Liver (tissue), 9 donors: Measurements from ENCODE around the gene RRP15. TPM values are rescaled to one million over a fixed set of nuclear protein-coding genes. Genes with fewer than 3 reads are reported as not detected.
"Not testable (repeated sequence)": the region's sequence is repeated elsewhere in the genome, so short reads cannot be mapped to it uniquely, and the experiment has no call there.

Experiments used
- DNase-seq: peaks from one replicate; pipeline ENCODE4 v3.0.0-alpha.2; 2017; ENCODE audit warnings: low spot score
- H3K27ac ChIP-seq, 2 donors: one replicate each; pipeline ENCODE4 v1.7.0; 2013; ENCODE audit warnings: inconsistent platforms in 2 of 2, low read length in 2 of 2, control low read depth in 1 of 2, low read depth in 1 of 2, mild to moderate bottlenecking in 1 of 2
- H3K27me3 ChIP-seq, 4 donors: one replicate each; pipeline versions ENCODE4 v1.6.1 to v1.7.0; 2013; ENCODE audit warnings: low read length in 3 of 4, inconsistent platforms in 1 of 4, mild to moderate bottlenecking in 1 of 4, moderate library complexity in 1 of 4; ENCODE audit not compliant: control insufficient read depth in 4 of 4, insufficient read depth in 4 of 4
- H3K36me3 ChIP-seq, 4 donors: one replicate each; pipeline versions ENCODE4 v1.6.1 to v1.7.0; 2013; ENCODE audit warnings: low read length in 3 of 4, mild to moderate bottlenecking in 3 of 4, low read depth in 1 of 4, moderate library complexity in 1 of 4; ENCODE audit not compliant: control insufficient read depth in 4 of 4, insufficient read depth in 3 of 4
- H3K4me1 ChIP-seq, 4 donors: one replicate each; pipeline versions ENCODE4 v1.6.1 to v1.7.0; 2013; ENCODE audit warnings: low read length in 3 of 4, mild to moderate bottlenecking in 3 of 4, moderate library complexity in 1 of 4; ENCODE audit not compliant: control insufficient read depth in 4 of 4, insufficient read depth in 4 of 4
- H3K4me3 ChIP-seq, 3 donors: one replicate each; pipeline versions ENCODE4 v1.6.1 to v1.7.0; 2013; ENCODE audit warnings: low read length in 3 of 3, control low read depth in 1 of 3, low read depth in 1 of 3, mild to moderate bottlenecking in 1 of 3
- H3K9ac ChIP-seq, 2 donors: one replicate each; pipeline ENCODE4 v1.7.0; 2013; ENCODE audit warnings: low read length in 2 of 2, mild to moderate bottlenecking in 2 of 2, moderate library complexity in 2 of 2, control low read depth in 1 of 2, low read depth in 1 of 2
- H3K9me3 ChIP-seq, 4 donors: one replicate each; pipeline versions ENCODE4 v1.6.1 to v1.7.0; 2013; ENCODE audit warnings: low read length in 3 of 4; ENCODE audit not compliant: control insufficient read depth in 4 of 4
- ATF3 ChIP-seq: IDR thresholded peaks from 2 replicates; pipeline ENCODE4 v1.6.1; 2016; ENCODE audit warnings: antibody characterized with exemption
- EGR1 ChIP-seq, 2 donors: IDR thresholded peaks; 2 replicates each; pipeline ENCODE4 v1.6.1; 2016 to 2018; ENCODE audit warnings: antibody characterized with exemption in 2 of 2, low read depth in 2 of 2
- FOXA1 ChIP-seq: IDR thresholded peaks from 2 replicates; pipeline ENCODE4 v1.6.1; 2016; ENCODE audit warnings: antibody characterized with exemption
- FOXA2 ChIP-seq: IDR thresholded peaks from 2 replicates; pipeline ENCODE4 v1.6.1; 2016; ENCODE audit warnings: antibody characterized with exemption
- GABPA ChIP-seq, 2 donors: IDR thresholded peaks in 1 of 2; conservative IDR thresholded peaks in 1 of 2; 2 replicates each; pipeline ENCODE4 v1.6.1; 2016; ENCODE audit warnings: antibody characterized with exemption in 2 of 2, mild to moderate bottlenecking in 1 of 2, moderate library complexity in 1 of 2
- HNF4A ChIP-seq, 2 donors: conservative IDR thresholded peaks; 2 replicates each; pipeline ENCODE4 v1.6.1; 2016; ENCODE audit warnings: antibody characterized with exemption in 2 of 2, mild to moderate bottlenecking in 2 of 2
- HNF4G ChIP-seq: IDR thresholded peaks from 2 replicates; pipeline ENCODE4 v1.6.1; 2016; ENCODE audit warnings: antibody characterized with exemption
- JUND ChIP-seq, 2 donors: IDR thresholded peaks; 2 replicates each; pipeline ENCODE4 v1.6.1; 2016; ENCODE audit warnings: antibody characterized with exemption in 2 of 2
- NR2F2 ChIP-seq: IDR thresholded peaks from 2 replicates; pipeline ENCODE4 v1.6.1; 2016; ENCODE audit warnings: antibody characterized with exemption
- RAD21 ChIP-seq, 2 donors: IDR thresholded peaks; 2 replicates each; pipeline ENCODE4 v1.6.1; 2016; ENCODE audit warnings: antibody characterized with exemption in 2 of 2, mild to moderate bottlenecking in 2 of 2
- RXRA ChIP-seq, 2 donors: IDR thresholded peaks; 2 replicates each; pipeline ENCODE4 v1.6.1; 2017 to 2018; ENCODE audit warnings: antibody characterized with exemption in 2 of 2, mild to moderate bottlenecking in 1 of 2
- SP1 ChIP-seq: IDR thresholded peaks from 2 replicates; pipeline ENCODE4 v1.6.1; 2018; ENCODE audit warnings: antibody characterized with exemption, mild to moderate bottlenecking
- TAF1 ChIP-seq: conservative IDR thresholded peaks from 2 replicates; pipeline ENCODE4 v1.6.1; 2016; ENCODE audit warnings: antibody characterized with exemption, mild to moderate bottlenecking
- YY1 ChIP-seq: IDR thresholded peaks from 2 replicates; pipeline ENCODE4 v1.6.1; 2016; ENCODE audit warnings: antibody characterized with exemption, mild to moderate bottlenecking
- ZBTB33 ChIP-seq: IDR thresholded peaks from 2 replicates; pipeline ENCODE4 v1.6.1; 2016; ENCODE audit warnings: antibody characterized with exemption
- WGBS: extraction: QIAGEN DNeasy Blood & Tissue Kit; methylation state at CpG from one replicate; pipeline ENCODE4 v1.1.7; 2013; 5-methylcytosine and 5-hydroxymethylcytosine counted together
- polyA plus RNA-seq, 2 donors: library from polyadenylated mRNA; stranded (reverse) in 1 of 2; unstranded in 1 of 2; fragments of 200-250 nt in 1 of 2; fragments of >200 nt in 1 of 2; fragmentation: Nextera tagmentation in 1 of 2; extraction: Ambion mirVana in 1 of 2; gene quantifications; one replicate each; pipeline versions ENCODE4 v1.2.1 to v1.2.3, GENCODE V29; 2013 to 2015
- total RNA-seq, 2 donors: library from RNA; depleted of rRNA; stranded (reverse); fragments of >200 nt; gene quantifications; one replicate each; pipeline ENCODE4 v1.2.3, GENCODE V29; 2014
- TF ChIP-seq, protein P1 (sequence below): fragments of 150-350 bp; IDR thresholded peaks from 2 replicates; pipeline ENCODE4 v1.5.1; 2017; ENCODE audit warnings: improper control_type of control experiment, low read depth, low read length; ENCODE audit not compliant: missing input control
- TF ChIP-seq, protein P2 (sequence below): IDR thresholded peaks from 2 replicates; pipeline ENCODE4 v1.6.1; 2016; ENCODE audit warnings: antibody characterized with exemption, mild to moderate bottlenecking
- TF ChIP-seq, protein P3 (sequence below): IDR thresholded peaks from 2 replicates; pipeline ENCODE4 v1.6.1; 2016; ENCODE audit warnings: antibody characterized with exemption
- donor health status: healthy.
- donor health status: healthy.
- donor health status: healthy.
- donor health status: healthy.
- donor health status: healthy.

Gene RRP15
- total and polyA plus RNA-seq, 4 donors: 2.4 to 9.2 (median 5.2) TPM

- H3K4me1 ChIP-seq: no peaks in the 10 kb centered on the region
- no peak for TF ChIP-seq JUND (IDR thresholded peaks at IDR 0.05)
- TF ChIP-seq NR2F2: no peak
- no peaks in the 10 kb centered on the region for H3K27me3 ChIP-seq
- WGBS: 91% methylated on average over 5 of the region's 5 CpGs
- H3K9me3 ChIP-seq: no peaks in the 10 kb centered on the region
- no peak overlapping the region for H3K9ac ChIP-seq
- DNase-seq: no peak
- H3K4me3 ChIP-seq: no peak overlapping the region
- no peaks in the 10 kb centered on the region for H3K36me3 ChIP-seq
- no peak overlapping the region for H3K27ac ChIP-seq
These were observed 32.0 kb downstream of the RRP15 start for GRCh38 chr1:218317061-218317460.

DNA sequence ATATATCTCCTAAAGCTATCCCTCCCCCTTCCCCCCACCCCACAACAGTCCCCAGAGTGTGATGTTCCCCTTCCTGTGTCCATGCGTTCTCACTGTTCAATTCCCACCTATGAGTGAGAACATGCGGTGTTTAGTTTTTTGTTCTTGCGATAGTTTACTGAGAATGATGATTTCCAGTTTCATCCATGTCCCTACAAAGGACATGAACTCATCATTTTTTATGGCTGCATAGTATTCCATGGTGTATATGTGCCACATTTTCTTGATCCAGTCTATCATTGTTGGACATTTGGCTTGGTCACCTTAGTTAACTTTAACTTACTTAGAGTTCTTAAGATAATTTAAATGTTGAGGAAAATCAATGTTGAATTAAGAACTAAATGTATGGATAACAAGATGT lies 35.1 kb downstream of the RRP15 start:
- H3K9ac ChIP-seq, H3K4me1 ChIP-seq, DNase-seq, H3K27me3 ChIP-seq, H3K27ac ChIP-seq, H3K4me3 ChIP-seq, H3K9me3 ChIP-seq: not testable (repeated sequence)
- WGBS: 99% methylated on average over 3 of the region's 3 CpGs
- H3K36me3 ChIP-seq: peaks cover 0 to 11% (median 4%) of the 10 kb centered on the region in 4 donors

DNA sequence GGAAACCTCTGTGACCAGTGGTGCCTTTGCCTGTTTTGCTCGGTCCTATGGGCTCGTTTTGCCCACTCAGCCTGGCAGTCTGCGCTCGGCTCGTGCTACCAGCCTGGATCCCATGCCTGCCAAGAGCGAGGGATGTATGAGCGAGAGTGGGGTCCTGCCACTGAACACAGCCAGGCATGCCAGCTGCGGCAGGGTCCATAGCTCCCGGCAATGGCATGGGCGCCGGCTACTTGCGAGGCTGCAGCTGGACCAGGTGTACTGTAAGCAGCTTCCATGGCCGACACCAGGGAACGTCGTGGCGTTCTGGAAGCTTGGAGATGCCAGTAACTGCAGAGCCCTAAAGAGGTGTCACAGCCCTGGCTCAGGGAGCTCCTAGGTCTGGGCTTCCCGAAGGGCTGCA lies 37.7 kb downstream of the RRP15 start:
- no peak overlapping the region for H3K9ac ChIP-seq
- no peak overlapping the region for H3K27ac ChIP-seq
- no peak overlapping the region for H3K4me3 ChIP-seq
- no peaks in the 10 kb centered on the region for H3K27me3 ChIP-seq
- peaks cover 0 to 11% (median 4%) of the 10 kb centered on the region in 4 donors for H3K36me3 ChIP-seq
- TF ChIP-seq ZBTB33: no peak
- TF ChIP-seq YY1: no peak
- no peak for TF ChIP-seq RAD21 (IDR thresholded peaks at IDR 0.05)
- TF ChIP-seq, protein P1, sequence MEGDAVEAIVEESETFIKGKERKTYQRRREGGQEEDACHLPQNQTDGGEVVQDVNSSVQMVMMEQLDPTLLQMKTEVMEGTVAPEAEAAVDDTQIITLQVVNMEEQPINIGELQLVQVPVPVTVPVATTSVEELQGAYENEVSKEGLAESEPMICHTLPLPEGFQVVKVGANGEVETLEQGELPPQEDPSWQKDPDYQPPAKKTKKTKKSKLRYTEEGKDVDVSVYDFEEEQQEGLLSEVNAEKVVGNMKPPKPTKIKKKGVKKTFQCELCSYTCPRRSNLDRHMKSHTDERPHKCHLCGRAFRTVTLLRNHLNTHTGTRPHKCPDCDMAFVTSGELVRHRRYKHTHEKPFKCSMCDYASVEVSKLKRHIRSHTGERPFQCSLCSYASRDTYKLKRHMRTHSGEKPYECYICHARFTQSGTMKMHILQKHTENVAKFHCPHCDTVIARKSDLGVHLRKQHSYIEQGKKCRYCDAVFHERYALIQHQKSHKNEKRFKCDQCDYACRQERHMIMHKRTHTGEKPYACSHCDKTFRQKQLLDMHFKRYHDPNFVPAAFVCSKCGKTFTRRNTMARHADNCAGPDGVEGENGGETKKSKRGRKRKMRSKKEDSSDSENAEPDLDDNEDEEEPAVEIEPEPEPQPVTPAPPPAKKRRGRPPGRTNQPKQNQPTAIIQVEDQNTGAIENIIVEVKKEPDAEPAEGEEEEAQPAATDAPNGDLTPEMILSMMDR: no peak
- TF ChIP-seq RXRA (IDR thresholded peaks at IDR 0.05): no peak
- TF ChIP-seq JUND (IDR thresholded peaks at IDR 0.05): no peak
- no peak for TF ChIP-seq HNF4A (conservative IDR thresholded peaks at IDR 0.05)
- TF ChIP-seq, protein P2, sequence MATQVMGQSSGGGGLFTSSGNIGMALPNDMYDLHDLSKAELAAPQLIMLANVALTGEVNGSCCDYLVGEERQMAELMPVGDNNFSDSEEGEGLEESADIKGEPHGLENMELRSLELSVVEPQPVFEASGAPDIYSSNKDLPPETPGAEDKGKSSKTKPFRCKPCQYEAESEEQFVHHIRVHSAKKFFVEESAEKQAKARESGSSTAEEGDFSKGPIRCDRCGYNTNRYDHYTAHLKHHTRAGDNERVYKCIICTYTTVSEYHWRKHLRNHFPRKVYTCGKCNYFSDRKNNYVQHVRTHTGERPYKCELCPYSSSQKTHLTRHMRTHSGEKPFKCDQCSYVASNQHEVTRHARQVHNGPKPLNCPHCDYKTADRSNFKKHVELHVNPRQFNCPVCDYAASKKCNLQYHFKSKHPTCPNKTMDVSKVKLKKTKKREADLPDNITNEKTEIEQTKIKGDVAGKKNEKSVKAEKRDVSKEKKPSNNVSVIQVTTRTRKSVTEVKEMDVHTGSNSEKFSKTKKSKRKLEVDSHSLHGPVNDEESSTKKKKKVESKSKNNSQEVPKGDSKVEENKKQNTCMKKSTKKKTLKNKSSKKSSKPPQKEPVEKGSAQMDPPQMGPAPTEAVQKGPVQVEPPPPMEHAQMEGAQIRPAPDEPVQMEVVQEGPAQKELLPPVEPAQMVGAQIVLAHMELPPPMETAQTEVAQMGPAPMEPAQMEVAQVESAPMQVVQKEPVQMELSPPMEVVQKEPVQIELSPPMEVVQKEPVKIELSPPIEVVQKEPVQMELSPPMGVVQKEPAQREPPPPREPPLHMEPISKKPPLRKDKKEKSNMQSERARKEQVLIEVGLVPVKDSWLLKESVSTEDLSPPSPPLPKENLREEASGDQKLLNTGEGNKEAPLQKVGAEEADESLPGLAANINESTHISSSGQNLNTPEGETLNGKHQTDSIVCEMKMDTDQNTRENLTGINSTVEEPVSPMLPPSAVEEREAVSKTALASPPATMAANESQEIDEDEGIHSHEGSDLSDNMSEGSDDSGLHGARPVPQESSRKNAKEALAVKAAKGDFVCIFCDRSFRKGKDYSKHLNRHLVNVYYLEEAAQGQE: no peak
- no peak for TF ChIP-seq ATF3
- no peak for TF ChIP-seq FOXA1
- no peak for TF ChIP-seq TAF1
- no peak for TF ChIP-seq SP1
- TF ChIP-seq EGR1 (IDR thresholded peaks at IDR 0.05; ENCODE audit: low read depth in 2 of 2): no peak
- TF ChIP-seq FOXA2: no peak
- TF ChIP-seq NR2F2: no peak
- TF ChIP-seq HNF4G: no peak
- no peak for TF ChIP-seq GABPA (IDR thresholded peaks at IDR 0.05 in 1 of 2, conservative IDR thresholded peaks at IDR 0.05 in 1 of 2)
- TF ChIP-seq, protein P3, sequence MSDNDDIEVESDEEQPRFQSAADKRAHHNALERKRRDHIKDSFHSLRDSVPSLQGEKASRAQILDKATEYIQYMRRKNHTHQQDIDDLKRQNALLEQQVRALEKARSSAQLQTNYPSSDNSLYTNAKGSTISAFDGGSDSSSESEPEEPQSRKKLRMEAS: no peak
- no peaks in the 10 kb centered on the region for H3K9me3 ChIP-seq
- DNase-seq: no peak
- H3K4me1 ChIP-seq: no peaks in the 10 kb centered on the region
- 97% methylated on average over 17 of the region's 17 CpGs for WGBS
